ENCODE results near the gene SF3A2. TPM values are rescaled to one million over a fixed set of nuclear protein-coding genes. Genes with fewer than 3 reads are reported as not detected.

SF3A2 gene
- total RNA-seq, 1 donor, result 101 TPM

GRCh38 chr19:2251106-2252054 lies 14.8 kb downstream of the SF3A2 start:
- no peak for DNase-seq (ENCODE audit: low read depth in 2 of 3, low spot score in 2 of 3)

- DNase-seq (ENCODE audit: low read depth in 2 of 3, low spot score in 2 of 3), result no peak
Measured at GRCh38 chr19:2252055-2252796, 15.6 kb downstream of the SF3A2 start.

GRCh38 chr19:2252797-2253105 lies 16.1 kb downstream of the SF3A2 start:
- DNase-seq (ENCODE audit: low read depth in 2 of 3, low spot score in 2 of 3), result no peak

- peak in 2 of 3 donors; percentile 61 to 66 for DNase-seq (ENCODE audit: low read depth in 2 of 3, low spot score in 2 of 3)
Measured at GRCh38 chr19:2253106-2254063, 16.8 kb downstream of the SF3A2 start.

GRCh38 chr19:2254064-2254872 lies 17.6 kb downstream of the SF3A2 start:
- DNase-seq (ENCODE audit: low read depth in 2 of 3, low spot score in 2 of 3), result no peak

GRCh38 chr19:2255112-2255845 lies 18.7 kb downstream of the SF3A2 start:
- no peak for DNase-seq (ENCODE audit: low read depth in 2 of 3, low spot score in 2 of 3)

- DNase-seq (ENCODE audit: low read depth in 2 of 3, low spot score in 2 of 3), result peak in 2 of 3 donors; percentile 50 to 69
Measured at GRCh38 chr19:2255982-2256685, 19.5 kb downstream of the SF3A2 start, which contains the start of gene JSRP1. TSS of gene JSRP1 (minus strand) at chr19:2256417. CDS start at chr19:2255314, 1,103 bp downstream.

- no peak for DNase-seq (ENCODE audit: low read depth in 2 of 3, low spot score in 2 of 3)
Measured at GRCh38 chr19:2259336-2259735, 22.7 kb downstream of the SF3A2 start.

GRCh38 chr19:2260341-2260805 lies 23.7 kb downstream of the SF3A2 start:
- no peak for DNase-seq (ENCODE audit: low read depth in 2 of 3, low spot score in 2 of 3)

GRCh38 chr19:2261438-2262172 lies 25.0 kb downstream of the SF3A2 start:
- peak in 1 of 3 donors; percentile 53 for DNase-seq (ENCODE audit: low read depth in 2 of 3, low spot score in 2 of 3)

- DNase-seq (ENCODE audit: low read depth in 2 of 3, low spot score in 2 of 3), result peak in 2 of 3 donors; percentile 77 to 84
Measured at GRCh38 chr19:2266183-2266993, 29.8 kb downstream of the SF3A2 start.

- no peak for DNase-seq (ENCODE audit: low read depth in 2 of 3, low spot score in 2 of 3)
Measured at GRCh38 chr19:2268480-2268830, 31.8 kb downstream of the SF3A2 start.

GRCh38 chr19:2268861-2269243 lies 32.2 kb downstream of the SF3A2 start:
- peak in 1 of 3 donors; percentile 21 for DNase-seq (ENCODE audit: low read depth in 2 of 3, low spot score in 2 of 3)

- DNase-seq (ENCODE audit: low read depth in 2 of 3, low spot score in 2 of 3), result peak; percentile 94 to 97 (median 97)
Measured at GRCh38 chr19:2269244-2270156, 32.9 kb downstream of the SF3A2 start.

GRCh38 chr19:2270157-2270422 lies 33.5 kb downstream of the SF3A2 start:
- no peak for DNase-seq (ENCODE audit: low read depth in 2 of 3, low spot score in 2 of 3)
